HS-5 (cell line): Measurements from ENCODE around the gene UBR7.
"Not testable (repeated sequence)": the region's sequence is repeated elsewhere in the genome, so short reads cannot be mapped to it uniquely, and the experiment has no call there.

Source experiments
- DNase-seq: peaks from one replicate; pipeline ENCODE4 v3.0.0-alpha.2; 2012; ENCODE audit warnings: low read depth

Gene UBR7

GRCh38 chr14:93195316-93195999 lies 11.6 kb upstream of the UBR7 start:
- no peak for DNase-seq

GRCh38 chr14:93199031-93199430 lies 8.0 kb upstream of the UBR7 start:
- DNase-seq: no peak

DNA sequence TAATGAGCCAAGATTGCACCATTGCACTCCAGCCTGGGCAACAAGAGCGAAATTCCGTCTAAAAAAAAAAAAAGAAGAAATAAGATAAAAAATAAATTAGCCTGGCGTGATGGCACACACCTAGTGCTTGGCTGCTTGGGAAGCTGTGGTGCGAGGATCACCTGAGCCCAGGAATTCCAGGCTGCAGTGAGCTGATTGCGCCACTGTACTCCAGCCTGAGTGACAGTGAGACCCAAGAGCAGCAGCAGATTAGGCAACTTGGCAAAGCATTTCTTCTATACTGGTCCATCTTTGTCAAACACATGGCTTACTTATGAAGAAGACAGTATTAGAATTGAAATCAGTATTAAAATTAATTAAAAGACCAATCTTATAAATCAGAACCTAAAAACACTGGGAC lies 6.5 kb upstream of the UBR7 start:
- no peak for DNase-seq

GRCh38 chr14:93201155-93201704 lies 5.8 kb upstream of the UBR7 start:
- no peak for DNase-seq

DNA sequence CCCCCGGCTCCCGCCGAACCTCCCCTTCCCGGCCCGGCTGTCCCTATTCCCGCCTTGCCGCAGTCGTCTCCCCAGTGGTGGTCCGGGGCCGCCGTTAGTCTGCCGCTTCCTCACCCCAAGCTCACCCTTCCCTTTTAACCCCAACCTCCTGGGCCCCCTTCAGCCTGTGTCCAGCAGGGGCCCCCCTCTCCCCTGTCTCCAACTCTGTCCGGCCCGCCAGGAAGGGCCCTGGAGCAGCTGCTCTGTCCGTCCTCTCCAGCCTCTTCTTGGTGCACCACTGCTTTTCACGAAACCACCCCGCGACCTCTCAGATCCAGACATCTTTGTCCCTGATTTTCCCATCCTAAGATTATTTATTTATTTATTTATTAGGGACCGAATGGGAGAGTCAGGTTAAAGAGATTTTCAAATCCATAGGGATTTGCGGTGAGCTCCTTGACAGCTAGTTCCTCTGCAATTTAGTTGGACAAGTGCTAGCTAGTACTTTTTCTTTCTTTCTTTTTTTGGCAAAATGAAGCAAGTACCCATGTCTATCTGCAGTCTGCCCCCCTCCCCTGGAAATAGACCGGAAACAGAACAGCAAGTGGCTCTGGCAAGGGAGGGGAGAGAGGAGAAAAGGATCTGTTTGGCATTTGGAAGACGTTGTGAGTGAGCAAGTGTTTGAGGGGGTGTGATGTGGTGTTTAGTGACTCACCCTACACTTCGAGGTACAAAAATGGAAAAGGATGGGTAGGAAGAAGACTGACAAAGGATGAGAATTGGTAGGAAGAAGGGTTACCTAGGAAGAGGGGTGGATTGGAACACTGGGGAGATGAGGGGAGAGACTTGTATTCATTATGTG lies 632 bp downstream of the UBR7 start:
- no peak for DNase-seq

GRCh38 chr14:93212432-93212831 lies 5.4 kb downstream of the UBR7 start:
- no peak for DNase-seq

DNA sequence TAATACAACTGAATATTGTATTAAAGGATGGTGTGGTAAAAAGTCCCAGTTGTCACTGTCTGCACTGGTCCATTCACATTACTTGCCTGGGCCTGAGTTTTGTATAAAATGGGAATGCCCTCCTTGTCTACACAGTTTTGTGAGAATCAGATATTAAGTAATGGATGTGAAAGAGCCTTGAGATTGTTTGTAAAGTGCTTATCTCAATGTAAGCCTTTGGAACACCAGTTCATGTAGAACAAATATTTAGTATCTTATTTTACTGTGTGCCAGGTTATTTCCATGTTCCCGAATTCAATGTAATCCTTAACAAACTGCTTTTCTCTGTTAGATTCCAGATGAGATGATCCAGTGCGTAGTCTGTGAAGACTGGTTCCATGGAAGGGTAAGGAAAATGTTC lies 7.5 kb downstream of the UBR7 start:
- no peak for DNase-seq

GRCh38 chr14:93219103-93219726 lies 12.2 kb downstream of the UBR7 start:
- no peak for DNase-seq

- DNase-seq: no peak
Observed at GRCh38 chr14:93220509-93220908, 13.5 kb downstream of the UBR7 start.

DNA sequence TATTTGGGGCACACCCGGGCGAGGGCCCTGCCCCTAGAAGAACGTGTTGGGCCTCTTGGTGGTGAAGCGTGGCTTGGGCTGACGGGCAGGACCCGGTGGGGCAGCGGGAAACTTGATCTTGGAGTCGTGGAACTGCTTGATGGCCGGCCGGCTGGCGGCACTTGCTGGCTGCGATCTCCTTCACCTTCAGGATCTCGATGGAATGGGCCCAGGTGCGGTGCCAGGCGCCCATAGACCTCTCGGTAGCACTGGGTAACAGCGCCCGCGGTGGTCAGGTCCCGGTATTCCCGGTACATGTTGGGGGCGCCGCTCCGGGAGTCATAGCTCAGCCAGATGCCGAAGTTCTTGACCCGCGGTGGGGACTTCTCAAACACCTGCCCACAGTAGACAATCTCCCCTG lies 16.5 kb downstream of the UBR7 start:
- no peak for DNase-seq

DNA sequence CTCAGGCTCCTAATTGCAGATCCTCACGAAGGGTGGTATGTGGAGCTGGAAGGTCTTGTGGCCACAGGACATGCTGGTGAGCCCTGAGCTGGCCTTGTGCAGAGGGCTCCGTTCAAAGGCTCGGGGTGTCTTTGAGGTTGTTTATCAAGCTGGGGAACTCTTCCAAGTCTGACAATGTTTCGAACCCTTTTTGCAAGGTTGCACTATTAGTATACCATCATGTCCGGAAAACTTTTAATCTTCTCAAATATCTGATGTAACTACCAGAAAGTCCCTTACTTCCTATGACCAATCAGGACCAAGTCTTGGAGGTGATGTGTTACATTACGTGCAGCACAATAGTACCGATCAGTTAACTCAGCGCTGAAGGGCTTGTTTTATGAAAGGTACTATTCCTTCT lies 21.5 kb downstream of the UBR7 start:
- DNase-seq: no peak

GRCh38 chr14:93230539-93230938 lies 23.5 kb downstream of the UBR7 start:
- DNase-seq: no peak

DNA sequence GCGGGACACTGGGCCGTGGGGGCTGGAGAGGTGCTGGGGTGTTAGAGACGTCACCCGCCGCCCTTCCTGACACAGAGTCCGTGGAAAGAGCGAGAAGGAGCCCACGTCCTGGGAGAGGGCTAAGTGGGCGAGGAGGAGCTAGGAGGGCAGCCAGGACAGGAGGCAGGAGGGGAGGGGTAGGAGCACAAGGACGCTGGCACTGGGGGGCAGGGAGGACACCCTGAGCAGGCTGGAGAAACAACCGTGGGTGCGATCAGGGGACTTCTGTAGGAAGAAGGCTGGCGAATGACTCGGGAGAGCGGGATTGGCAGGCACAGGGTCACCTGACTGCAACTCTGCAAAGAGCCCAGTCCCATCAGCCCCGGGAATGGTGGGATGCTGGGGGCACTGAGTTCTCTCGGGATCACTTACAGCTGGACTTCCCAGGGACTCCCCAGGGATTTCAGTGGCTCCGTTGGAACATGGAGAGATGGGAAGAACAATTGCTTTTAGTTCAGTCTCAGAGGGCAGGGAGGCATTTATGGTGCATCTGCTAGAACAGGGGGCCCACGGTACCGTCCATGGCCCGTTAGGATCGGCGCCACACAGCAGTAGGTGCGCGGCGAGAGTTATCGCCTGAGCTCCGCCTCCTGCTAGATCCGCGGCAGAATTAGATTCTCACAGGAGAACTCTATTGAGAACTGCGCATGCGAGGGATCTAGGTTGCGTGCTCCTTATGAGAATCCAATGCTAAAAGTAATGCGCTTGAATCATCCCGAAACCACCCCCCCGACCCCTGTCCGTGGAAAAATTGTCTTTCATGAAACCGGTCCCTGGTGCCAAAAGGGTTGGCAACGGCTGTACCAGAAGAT lies 24.3 kb downstream of the UBR7 start:
- DNase-seq: no peak

DNA sequence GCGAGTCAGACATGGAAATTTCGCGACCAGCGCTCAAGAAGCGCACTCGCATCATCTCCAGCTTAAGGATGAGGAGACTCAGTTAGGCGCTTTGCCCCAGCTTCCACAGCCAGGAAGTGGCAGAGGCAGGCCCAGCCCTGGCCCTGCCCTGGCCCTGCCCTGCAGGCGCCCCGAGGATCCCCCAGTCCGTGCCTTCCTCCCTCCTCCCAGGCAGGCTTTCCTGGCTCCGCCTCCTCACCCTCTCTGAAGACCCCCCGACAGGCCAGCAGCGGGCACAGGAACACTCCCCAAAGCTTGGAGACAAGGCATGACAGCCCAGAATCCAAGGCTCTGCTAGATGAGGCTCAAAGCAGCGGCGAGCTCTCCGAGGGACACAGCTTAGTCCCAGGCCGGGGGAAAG lies 25.1 kb downstream of the UBR7 start:
- no peak for DNase-seq

DNA sequence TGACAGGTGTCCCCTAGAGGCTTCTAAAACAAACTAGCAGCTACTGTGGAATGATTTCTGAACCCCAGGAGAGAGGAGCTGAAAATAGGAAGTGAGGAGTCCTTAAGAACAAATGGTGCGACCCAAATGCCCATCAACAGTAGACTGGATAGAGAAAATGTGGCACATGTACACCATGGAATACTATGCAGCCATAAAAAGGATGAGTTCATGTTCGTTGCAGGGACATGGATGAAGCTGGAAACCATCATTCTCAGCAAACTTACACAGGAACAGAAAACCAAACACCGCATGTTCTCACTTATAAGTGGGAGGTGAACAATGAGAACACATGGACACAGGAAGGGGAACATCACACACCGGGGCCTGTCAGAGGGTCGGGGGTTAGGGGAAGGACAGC lies 26.0 kb downstream of the UBR7 start:
- not testable (repeated sequence) for DNase-seq

GRCh38 chr14:93234798-93235197 lies 27.7 kb downstream of the UBR7 start:
- DNase-seq: peak; percentile 43

DNA sequence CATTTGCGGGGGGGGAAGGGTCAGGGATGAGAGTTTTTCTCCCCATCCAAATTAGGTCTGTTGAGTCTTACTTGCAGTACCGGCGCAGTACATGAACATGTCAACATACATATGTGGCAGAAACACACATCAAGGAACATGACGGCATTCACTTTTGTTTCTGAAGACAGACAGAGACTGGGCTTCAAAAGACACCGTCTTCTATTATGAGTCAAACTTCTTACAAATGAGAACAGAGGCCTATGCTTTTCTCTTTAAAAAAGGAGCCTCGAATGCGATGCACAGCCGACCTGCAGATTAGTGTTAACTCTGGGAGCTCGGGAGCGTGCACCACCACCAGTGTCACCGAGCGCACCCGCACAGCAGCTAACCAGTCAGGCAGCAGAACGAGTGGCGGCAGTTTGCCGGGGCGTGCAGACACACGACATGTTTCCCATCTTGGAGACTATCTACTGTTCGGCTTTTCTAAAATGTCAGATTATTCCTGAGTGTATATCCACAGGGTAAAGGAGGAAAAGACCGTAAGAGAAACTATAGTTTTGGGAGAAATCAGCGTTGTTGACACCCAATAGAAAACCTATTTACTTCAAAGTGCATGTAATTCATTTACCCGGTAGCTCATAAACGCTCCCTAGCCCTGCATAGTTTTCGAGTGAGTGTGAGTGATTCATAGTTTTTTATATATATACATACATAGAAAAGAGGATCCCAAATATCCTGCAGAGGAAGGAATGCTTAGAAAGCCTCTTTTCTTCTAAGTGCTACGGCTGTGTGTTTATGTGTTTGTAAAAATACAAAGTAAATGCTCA lies 33.0 kb downstream of the UBR7 start:
- DNase-seq: peak; percentile 71

DNA sequence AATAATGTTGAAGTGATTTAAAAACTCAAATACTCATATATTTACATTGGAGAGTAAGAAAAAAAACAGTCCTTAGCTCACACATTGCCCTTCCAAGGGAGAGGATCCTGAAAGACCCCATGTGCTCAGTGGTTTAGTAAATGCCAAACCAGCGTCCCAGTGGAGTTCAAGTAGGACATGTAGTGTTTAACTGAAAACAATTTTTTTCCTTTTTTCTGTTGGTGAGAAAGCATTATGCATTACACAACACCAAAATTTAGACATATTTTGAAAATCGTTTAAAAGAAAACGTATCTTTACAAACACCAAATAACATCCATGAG lies 33.6 kb downstream of the UBR7 start:
- no peak for DNase-seq

- DNase-seq: no peak
Observed at GRCh38 chr14:93245764-93246420, 38.8 kb downstream of the UBR7 start.

- DNase-seq: no peak
Observed at GRCh38 chr14:93246534-93246933, 39.5 kb downstream of the UBR7 start.
